Medulla oblongata (tissue), 1 donor: ENCODE data around the gene SDC1.

Experiments
- DNase-seq: peaks from one replicate; pipeline ENCODE4 v3.0.0-alpha.2; 2015; ENCODE audit errors: extremely low spot score

The SDC1 gene

DNA sequence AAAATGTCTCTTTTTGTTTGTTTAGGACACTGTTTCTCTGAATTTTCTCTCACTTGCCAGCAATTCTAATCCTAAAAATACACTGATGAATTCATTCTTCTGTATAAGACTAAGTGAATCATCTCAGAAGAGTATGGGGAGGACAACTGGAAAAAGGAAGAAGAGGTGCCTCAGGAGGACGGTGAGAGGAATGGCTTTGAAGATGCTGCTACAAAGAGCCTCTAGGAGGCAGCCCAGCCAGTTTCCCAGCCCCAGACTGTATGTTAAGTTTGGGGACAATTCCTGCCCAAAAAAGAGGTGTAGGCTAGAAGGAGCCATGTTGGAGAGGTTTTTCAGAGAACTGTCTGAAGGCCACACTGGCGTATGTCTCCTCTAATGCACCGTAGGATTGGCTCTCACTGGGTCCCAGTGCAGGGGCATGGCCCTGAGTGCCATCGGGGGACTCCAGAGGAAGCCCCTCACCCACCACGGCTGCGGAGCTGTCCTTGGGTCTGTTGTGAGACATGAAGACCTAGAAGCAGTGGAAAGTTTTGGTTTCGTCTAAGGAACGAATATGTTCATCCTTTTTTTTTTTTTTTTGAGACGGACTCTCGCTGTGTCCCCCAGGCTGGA, 3.1 kb upstream of the SDC1 start:
- DNase-seq, result no peak

DNA sequence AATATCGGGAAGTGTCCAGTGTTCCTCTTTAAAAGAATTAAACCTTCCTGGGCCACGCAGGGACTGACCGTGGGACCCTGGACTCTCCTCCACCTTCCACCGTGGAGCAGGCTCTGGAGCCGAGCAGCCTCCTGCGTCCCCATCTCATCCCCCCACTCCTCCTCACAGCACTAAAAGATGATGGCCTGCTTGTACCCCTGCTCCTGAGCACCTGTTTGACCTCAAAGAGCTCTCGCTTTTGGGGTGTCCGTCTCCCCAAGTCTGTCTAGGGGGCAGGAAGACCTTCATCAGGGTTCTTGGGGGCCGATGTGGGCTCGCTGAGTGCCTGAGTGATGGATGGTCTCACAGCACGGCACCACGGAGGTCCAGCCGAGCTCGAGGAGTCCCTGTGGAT, 1.2 kb upstream of the SDC1 start:
- no peak for DNase-seq

GRCh38 chr2:20225294-20226151, 593 bp upstream of the SDC1 start:
- peak; percentile 9 for DNase-seq

DNA sequence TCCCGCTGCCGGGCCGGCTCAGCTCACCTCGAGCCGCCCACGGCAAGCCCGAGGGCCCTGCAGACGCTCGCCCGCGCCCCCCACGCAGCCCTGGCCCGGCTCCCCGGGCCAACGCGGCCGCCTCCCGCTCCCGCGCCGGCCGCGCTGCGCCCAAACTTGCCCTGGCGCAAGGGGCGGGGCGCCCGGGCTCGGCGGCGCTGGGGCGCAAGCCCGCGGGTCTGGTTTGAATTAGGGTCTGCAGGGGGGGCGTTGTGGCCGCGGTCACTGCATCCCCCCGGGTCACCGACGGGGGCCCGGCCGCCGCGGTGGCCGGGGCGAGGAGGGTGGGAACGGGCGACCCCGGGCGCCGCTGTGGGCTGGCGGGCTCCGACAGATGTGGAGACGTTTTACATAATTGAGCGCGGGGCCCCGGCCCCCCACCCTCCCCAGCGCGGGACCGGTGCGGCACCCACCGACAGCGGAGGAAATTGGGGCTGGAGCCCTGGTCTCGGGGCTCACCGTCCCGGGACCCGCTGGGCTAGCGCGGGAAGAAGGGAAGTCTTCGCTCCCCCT, 690 bp downstream of the SDC1 start:
- DNase-seq, result no peak

GRCh38 chr2:20223407-20224163, 1.3 kb downstream of the SDC1 start:
- no peak for DNase-seq

GRCh38 chr2:20222769-20223406, 2.0 kb downstream of the SDC1 start:
- no peak for DNase-seq

- DNase-seq, result no peak
Observed at GRCh38 chr2:20222014-20222768, 2.7 kb downstream of the SDC1 start.

GRCh38 chr2:20221555-20221973, 3.4 kb downstream of the SDC1 start:
- DNase-seq, result no peak

DNA sequence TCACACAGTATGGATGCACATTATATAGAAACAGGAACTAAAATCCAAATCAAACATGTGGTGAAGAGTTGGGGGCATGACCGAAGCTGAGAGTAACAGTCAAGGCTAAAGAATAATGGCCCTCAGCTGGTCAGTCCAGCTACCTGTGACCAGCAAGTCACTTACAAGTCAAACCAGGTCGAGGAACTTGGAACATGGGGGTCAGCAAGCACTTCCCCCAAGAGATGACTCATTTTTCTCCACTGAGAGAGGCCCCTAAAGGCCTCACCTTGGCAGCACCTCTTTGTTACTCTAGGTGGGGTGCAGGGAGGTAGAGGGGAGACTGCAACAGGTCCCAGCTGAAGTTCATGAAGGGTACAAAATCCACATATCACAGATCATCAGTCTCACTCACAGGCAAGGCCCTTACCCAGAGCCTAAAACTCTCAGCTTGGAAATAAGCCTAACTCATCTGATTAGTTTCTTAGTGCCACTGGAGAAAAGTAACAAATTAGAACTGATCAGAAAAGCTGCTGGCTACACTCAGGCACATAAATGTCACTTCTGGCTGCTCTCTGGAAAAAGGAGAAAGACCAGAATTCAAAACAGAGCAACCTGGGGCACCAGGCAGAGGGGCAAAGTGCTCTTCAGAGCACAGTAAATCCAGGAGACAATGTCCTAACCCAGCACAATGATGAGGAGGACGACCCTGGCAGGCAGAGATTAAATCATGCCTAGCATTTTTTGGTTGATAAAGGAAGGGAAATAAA, 4.0 kb downstream of the SDC1 start:
- no peak for DNase-seq

DNA sequence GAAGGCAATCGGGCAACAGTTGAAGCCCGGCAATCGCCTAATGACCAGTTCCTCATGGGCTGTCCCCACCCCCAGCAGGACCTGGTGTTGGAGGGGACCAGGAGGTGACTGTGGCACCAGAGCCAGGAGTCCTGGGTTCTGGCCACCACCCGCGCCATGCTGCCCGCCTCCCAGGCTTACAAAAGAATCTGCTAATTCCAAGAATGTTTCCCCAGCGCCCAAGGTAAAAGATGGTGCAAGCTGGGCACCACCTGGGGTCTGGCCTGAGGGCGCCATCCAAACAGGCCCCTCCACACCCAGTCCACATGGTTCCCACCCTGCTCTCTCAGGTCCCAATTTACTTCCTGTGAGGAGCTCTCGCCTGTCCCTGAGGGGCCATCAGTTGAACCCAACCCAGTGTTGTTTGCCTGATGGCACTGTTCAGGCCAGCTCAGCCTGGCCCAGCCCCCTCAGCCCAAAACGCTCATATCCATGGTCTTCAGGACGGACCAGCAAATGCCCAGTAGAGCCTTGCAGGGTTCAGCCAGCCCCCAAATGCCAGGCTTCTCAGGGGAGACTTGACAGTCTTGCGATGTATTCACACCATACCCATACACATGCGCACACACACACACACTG, 5.1 kb downstream of the SDC1 start:
- no peak for DNase-seq

DNA sequence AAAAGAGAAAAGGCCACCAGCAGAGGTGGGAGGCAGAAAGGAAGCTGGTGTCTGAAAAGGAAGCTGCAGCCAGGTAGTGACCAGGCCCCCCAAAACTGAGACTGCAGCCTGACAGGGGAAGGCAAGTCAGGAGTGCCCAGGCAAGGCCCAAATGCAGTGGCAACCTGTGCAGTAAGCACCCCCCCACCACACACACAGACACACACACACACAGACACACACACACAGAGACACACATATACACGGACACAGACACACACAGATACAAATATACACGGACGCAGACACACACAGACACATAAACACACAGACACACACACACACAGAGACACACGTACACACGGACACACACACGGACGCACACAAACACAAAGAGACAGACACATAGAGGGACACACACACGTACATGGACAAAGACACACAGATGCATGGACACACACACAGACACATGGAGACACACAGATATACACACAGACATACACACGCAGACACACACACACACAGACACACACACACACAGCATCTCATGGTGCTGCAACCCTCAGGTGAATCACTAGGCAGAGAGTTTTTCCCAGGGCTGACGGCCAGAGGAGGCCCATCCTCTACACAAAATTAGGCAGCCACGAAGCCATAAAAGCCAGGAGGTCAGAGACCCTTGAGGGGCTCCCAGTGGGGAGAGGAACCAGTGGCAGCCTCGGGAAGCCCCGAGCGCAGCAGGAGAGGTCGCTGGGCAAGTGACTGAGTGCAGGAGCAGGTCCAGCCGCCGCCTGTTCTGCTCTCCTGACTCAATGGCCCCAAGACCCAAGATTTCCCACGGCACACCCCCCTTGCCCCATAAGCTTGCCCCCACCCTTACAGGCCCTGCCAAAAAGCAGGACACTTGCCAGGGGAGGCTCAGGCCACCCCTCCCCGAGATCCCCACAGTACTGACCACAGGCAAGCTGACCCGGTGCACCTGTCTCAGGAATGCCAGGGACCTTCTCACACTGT, 6.3 kb downstream of the SDC1 start:
- DNase-seq, result no peak

- DNase-seq, result no peak
Observed at GRCh38 chr2:20217041-20217970, 7.6 kb downstream of the SDC1 start.

GRCh38 chr2:20216130-20217025, 8.6 kb downstream of the SDC1 start:
- no peak for DNase-seq

DNA sequence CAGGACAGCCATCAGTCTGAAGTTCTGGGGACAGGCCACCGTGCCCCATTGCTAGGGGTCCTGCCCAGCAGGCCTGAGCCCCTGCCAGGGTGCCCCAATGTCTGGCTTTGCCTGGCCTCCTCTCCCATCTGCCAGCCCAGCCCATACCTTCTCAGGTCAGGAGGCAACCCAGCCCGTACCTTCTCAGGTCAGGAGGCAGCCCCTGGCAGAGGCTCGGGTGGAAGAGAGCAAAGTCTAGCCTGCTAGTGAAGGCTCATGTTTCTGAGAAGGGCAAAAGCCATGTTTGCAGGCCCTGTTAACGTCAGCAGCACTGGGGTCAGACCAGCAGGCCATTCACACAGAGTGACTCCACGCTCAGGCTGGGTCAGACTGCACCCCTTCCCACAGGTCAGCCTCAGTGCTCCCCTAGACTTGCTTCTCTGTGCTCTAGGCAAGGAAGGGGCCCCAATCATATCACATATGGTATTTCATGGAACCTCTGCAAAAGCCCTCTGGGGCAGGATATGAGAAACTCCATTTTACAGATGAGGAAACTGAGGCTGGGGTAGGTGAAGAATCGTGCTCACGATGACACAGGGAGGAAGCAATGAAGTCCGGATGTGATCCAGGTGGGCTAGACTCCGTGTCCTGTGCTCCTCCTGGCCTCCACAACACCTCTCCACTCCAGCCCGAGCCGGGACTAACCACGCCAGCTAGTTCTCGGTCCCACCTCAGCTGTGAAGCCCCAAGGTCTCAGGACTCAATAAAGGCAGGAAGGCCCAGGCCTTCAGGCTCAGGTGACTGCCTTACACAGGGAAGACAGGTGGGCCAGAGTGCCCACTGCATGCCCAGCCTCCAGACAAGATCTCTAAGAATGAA, 9.5 kb downstream of the SDC1 start:
- DNase-seq, result no peak

DNA sequence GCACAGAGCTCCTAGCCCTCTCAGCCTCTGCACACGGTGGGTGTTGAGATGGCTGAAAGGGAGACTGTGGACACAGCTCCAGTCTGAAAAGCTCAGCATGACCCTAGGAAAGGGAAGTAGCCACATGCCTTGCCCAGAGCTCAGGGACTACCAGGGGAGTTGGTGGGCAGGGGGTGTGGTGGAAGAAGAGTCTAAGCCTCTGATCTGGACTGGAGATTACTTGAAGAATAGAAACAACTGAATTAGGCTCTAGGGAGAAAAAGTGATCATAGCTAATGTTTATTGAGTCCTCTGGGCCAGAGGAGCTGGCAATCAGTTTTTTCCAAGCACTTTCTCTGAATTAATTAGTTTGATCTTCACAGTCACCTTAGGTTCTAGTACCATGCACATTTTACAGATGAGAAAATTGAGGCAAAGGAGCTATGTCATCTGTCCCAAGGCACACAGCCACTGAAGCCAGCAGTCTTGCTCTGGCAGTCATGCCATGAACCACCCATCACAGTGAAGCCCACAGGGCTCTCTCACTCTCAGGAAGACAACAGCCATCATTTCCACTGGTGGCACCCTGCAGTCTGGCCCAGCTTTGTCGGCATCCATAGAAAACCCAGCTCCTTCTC, 10.3 kb downstream of the SDC1 start:
- no peak for DNase-seq
